Ishikawa (cell line): Measurements from ENCODE around the gene ABHD12.
A peak's percentile ranks its signal among the peaks of the same experiment; 100 is the strongest.

Experiments used
- CEBPB ChIP-seq: IDR thresholded peaks from 2 replicates; pipeline ENCODE4 v1.6.1; 2012
- CREB1 ChIP-seq: IDR thresholded peaks from 2 replicates; pipeline ENCODE4 v1.6.1; 2012; ENCODE audit warnings: low read depth
- EGR1 ChIP-seq: IDR thresholded peaks from 2 replicates; pipeline ENCODE4 v1.6.1; 2012
- EP300 ChIP-seq: IDR thresholded peaks from 2 replicates; pipeline ENCODE4 v1.6.1; 2012; ENCODE audit warnings: borderline replicate concordance
- FOXM1 ChIP-seq: IDR thresholded peaks from 2 replicates; pipeline ENCODE4 v1.6.1; 2012; ENCODE audit warnings: low read depth, borderline replicate concordance
- MAX ChIP-seq: IDR thresholded peaks from 2 replicates; pipeline ENCODE4 v1.6.1; 2012
- NFIC ChIP-seq: IDR thresholded peaks from 2 replicates; pipeline ENCODE4 v1.6.1; 2012
- RAD21 ChIP-seq: IDR thresholded peaks from 2 replicates; pipeline ENCODE4 v1.6.1; 2012; ENCODE audit warnings: low read depth
- REST ChIP-seq: IDR thresholded peaks from 2 replicates; pipeline ENCODE4 v1.6.1; 2012; ENCODE audit warnings: low read depth, mild to moderate bottlenecking
- TAF1 ChIP-seq: IDR thresholded peaks from 2 replicates; pipeline ENCODE4 v1.6.1; 2012; ENCODE audit warnings: low read depth, mild to moderate bottlenecking
- TCF12 ChIP-seq: IDR thresholded peaks from 2 replicates; pipeline ENCODE4 v1.6.1; 2012; ENCODE audit warnings: low read depth
- TEAD4 ChIP-seq: IDR thresholded peaks from 2 replicates; pipeline ENCODE4 v1.6.1; 2012
- USF1 ChIP-seq: IDR thresholded peaks from 2 replicates; pipeline ENCODE4 v1.6.1; 2012
- YY1 ChIP-seq: IDR thresholded peaks from 2 replicates; pipeline ENCODE4 v1.6.1; 2012; ENCODE audit warnings: low read depth
- ZBTB7A ChIP-seq: IDR thresholded peaks from 2 replicates; pipeline ENCODE4 v1.6.1; 2012; ENCODE audit warnings: low read depth

The ABHD12 gene

GRCh38 chr20:25340380-25340779 is 50.3 kb downstream of the ABHD12 start:
- no peak for TF ChIP-seq USF1
- no peak for TF ChIP-seq EGR1
- TF ChIP-seq NFIC: no peak
- no peak for TF ChIP-seq CEBPB
- no peak for TF ChIP-seq RAD21
- TF ChIP-seq CREB1: no peak
- no peak for TF ChIP-seq FOXM1
- TF ChIP-seq REST: no peak
- TF ChIP-seq TEAD4: no peak

GRCh38 chr20:25339608-25340007 is 51.0 kb downstream of the ABHD12 start:
- no peak for TF ChIP-seq ZBTB7A
- no peak for TF ChIP-seq CEBPB
- TF ChIP-seq EGR1: no peak

DNA sequence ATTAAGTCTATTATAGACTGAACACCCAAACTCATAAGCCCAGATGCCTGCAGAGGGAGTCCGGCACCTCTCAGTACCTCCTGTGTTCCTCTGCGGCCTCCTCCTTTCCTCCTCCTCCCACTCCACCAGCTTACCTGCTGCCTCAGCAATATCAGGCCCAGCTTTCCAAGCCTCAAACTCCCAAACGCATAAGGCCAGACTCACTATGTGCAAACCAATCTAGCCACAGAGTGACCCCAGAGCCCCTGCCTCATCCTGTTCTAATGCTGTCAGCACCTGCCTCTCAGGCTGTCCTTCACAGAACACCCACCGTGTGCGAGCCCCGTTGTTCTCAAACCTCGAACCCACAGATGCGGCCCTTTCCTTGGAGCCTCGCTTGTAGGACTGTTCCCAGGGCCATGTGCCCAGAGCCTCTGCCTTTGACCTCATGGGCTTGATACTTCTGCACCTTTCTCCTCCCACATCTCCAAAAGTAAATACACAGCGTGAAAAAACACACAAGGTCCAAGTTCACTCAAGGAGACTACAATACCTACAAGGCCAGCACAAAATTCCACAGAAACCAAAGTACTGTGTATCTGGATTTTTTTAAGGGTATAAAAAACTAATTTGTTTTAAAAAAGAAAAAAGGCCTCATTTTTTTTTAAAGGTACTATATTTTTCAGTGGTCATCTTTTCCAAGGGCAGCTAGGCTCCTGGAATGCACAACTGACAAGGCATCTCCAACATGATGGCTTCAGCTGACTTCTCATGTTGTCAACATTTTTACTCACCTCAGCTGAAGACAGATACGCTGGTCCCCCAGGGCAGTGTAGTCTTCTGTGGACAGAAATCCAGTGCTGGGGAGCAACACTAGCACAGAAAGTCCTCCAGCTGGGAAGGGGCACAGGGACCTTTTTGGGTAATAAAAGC is 52.3 kb downstream of the ABHD12 start:
- TF ChIP-seq NFIC (no peak), MAX (no peak), YY1 (no peak), EP300 (no peak), TEAD4 (no peak), EGR1 (no peak), USF1 (no peak), TAF1 (no peak), CEBPB (no peak), TCF12 (no peak), FOXM1 (no peak), CREB1 (no peak), REST (no peak), RAD21 (no peak), ZBTB7A (no peak)

DNA sequence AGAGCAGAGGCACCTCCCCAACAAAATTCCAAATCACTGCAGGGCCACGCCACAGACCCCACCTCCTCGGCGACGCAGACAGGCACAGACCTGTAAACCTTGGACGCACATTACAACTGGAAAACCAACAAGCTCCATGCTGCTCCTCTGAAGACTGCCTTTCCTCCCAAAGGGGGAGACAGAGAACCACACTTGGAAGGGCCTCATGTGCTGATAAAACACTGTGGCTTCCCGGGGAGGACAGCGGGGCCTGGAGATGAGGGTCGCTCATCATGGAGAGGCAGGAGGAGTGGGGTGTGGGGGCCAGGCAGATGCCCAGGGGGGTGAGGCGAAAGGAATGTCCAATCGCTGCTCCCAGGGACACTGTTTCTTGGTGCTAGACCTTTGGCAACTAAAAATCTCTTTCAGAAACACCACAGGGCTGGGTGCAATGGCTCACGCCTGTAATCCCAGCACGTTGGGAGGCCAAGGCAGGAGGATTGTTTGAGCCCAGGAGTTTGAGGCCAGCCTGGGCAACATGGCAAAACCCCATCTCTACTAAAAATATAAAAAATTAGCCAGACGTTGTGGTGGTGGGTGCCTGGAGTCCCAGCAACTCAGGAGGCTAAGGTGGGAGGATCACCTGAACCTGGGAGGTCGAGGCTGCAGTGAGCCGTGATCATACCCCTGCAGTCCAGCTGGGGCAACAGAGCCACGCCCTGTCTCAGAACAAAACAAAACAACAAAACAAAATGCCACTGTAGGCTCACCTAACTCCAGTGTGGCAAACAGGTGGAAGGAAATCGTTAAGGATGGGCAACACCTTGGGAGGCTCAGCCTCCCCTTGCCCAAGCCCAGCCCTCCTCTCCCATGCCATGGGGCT is 53.8 kb downstream of the ABHD12 start:
- TF ChIP-seq USF1 (no peak), EGR1 (no peak), TCF12 (no peak), RAD21 (peak; percentile 58)

DNA sequence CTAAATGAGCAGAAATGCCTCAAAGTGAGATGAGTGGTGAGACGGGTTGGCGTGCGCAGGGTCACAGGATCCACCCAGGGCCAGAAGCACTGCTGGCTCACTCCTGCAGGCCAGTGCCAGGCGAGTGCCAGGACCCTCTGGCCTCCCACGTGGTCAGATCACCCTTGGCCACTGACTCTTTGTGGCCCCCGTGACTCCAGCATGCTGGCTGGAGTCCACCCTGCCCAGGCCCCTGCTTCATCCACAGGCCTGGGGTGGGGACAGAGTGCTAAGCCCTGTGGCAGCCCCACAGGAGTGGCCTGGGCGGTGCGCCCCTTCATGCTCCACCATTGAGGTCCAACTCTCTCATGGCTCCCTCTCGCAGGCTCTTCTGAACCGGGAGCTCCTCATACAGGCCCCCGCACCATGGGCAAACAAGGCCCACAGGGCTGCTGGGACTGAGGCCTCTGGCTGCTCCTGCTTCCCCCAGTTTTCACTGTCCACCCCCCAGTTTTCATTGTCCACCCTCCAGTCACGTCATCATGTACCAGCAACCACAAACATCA is 61.6 kb downstream of the ABHD12 start:
- TF ChIP-seq TCF12 (no peak), TEAD4 (no peak), EGR1 (no peak), CREB1 (no peak), CEBPB (no peak), MAX (no peak), USF1 (no peak), RAD21 (no peak), TAF1 (no peak), REST (no peak)
